ENCODE data around the gene RTL10. TPM values are rescaled to one million over a fixed set of nuclear protein-coding genes. Genes with fewer than 3 reads are reported as not detected.
A peak's percentile ranks its signal among the peaks of the same experiment; 100 is the strongest.

Gene RTL10
- total RNA-seq, 2 donors from 2014 or later: 20.6 to 22.2 TPM

DNA sequence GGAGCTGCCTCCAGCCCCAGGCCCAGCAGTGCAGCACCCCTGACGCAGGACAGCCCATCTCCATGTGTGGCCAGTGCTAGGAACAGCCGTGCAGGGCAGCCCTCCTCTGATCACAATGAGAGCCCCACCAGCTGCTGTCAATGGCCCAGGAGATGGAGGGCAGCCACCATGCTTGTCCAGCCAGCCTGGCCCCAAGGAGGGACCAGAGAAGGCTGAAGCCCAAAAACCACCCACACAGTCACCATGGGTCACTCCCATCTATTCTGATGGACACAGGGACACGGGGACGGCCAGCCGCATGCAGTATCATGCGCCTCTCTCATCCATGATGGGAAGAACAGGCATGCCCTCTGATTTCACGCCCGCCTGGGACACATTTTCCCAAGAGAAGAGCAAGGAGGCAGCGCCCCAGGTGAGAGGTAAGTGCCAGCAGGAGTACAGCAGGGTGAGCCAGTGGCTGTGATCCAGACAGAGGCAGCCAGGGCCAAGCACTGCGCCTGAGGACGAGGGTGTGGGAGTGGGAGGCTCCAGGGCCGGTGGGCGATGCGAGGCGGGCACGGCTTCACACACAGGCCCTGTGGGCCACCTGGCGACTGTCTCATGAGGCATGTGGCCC lies 33.6 kb upstream of the RTL10 start:
- Histone ChIP-seq H3K27ac (ENCODE audit: low read depth, low read length) (no peak overlapping the region), H3K9ac (ENCODE audit: extremely low read depth, low read length, poor library complexity, severe bottlenecking) (no peak overlapping the region)
- no peak overlapping the region for H3K27ac Mint-ChIP-seq

DNA sequence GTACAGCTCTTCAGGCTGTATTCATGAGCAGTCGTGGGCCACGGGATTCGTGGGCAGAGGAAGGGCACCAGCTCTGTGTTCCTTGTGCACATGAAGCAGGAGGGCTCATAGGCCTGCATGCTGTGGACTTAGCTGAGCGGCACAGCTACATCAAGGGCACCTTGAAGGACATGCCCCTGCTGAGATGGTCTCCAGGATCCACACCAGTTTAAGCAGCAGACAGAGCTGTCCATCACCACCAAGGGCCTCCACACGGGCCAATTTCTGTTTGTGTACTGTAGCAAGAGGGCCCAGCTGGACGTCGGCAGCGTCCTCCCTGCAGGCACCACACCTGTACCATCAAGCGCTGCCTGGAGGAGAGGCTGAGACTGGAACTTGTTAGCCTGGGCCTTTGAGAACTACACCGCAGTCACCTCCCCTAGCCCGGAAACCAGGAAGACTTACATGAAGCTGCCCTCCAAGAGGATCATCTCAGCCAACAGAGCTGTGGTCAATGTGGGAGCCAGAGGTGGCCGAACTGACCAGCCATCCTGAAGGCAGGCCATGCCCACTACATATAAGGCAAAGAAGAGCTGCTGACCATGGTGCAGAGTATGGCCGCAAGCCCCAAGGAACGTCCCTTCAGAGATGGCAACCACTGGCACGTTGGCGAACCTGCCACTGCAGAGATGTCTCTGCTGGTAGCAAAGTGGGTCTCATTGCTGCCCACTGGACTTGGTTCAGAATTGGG lies 32.7 kb upstream of the RTL10 start:
- Histone ChIP-seq H3K27me3 (ENCODE audit: control insufficient read depth, insufficient read depth, low read length, poor library complexity, severe bottlenecking) (peaks cover 18% of the 10 kb centered on the region), H3K4me1 (ENCODE audit: control insufficient read depth, insufficient read depth, low read length) (peaks cover 18% of the 10 kb centered on the region), H3K36me3 (ENCODE audit: control insufficient read depth, insufficient read depth, low read length) (no peaks in the 10 kb centered on the region), H3K27ac (ENCODE audit: low read depth, low read length) (no peak overlapping the region), H3K9ac (ENCODE audit: extremely low read depth, low read length, poor library complexity, severe bottlenecking) (no peak overlapping the region), H3K9me3 (ENCODE audit: control insufficient read depth, low read length) (no peaks in the 10 kb centered on the region), H3K4me3 (ENCODE audit: low read length) (no peak overlapping the region)
- peaks cover 16% of the 10 kb centered on the region for H3K4me1 Mint-ChIP-seq
- WGBS, 2 experiments (ENCODE audit: insufficient coverage in 1 of 2, insufficient read length in 1 of 2): 94 to 96% methylated on average over 13 to 16 of the region's 16 CpGs
- TF ChIP-seq, protein P1, sequence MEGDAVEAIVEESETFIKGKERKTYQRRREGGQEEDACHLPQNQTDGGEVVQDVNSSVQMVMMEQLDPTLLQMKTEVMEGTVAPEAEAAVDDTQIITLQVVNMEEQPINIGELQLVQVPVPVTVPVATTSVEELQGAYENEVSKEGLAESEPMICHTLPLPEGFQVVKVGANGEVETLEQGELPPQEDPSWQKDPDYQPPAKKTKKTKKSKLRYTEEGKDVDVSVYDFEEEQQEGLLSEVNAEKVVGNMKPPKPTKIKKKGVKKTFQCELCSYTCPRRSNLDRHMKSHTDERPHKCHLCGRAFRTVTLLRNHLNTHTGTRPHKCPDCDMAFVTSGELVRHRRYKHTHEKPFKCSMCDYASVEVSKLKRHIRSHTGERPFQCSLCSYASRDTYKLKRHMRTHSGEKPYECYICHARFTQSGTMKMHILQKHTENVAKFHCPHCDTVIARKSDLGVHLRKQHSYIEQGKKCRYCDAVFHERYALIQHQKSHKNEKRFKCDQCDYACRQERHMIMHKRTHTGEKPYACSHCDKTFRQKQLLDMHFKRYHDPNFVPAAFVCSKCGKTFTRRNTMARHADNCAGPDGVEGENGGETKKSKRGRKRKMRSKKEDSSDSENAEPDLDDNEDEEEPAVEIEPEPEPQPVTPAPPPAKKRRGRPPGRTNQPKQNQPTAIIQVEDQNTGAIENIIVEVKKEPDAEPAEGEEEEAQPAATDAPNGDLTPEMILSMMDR (conservative IDR thresholded peaks at IDR 0.05): no peak
- peaks cover 21% of the 10 kb centered on the region for H3K27me3 Mint-ChIP-seq (ENCODE audit: insufficient read depth)
- H3K36me3 Mint-ChIP-seq (ENCODE audit: low read depth): no peaks in the 10 kb centered on the region
- no peak overlapping the region for H3K4me3 Mint-ChIP-seq
- no peak overlapping the region for H3K27ac Mint-ChIP-seq
- no peaks in the 10 kb centered on the region for H3K9me3 Mint-ChIP-seq
- peak; percentile 35 for DNase-seq

More for the DNA sequence above, 33.6 kb upstream of the RTL10 start:
- Mint-ChIP-seq H3K9me3 (no peaks in the 10 kb centered on the region), H3K4me3 (no peak overlapping the region), H3K4me1 (peaks cover 16% of the 10 kb centered on the region), H3K36me3 (ENCODE audit: low read depth) (no peaks in the 10 kb centered on the region), H3K27me3 (ENCODE audit: insufficient read depth) (peaks cover 28% of the 10 kb centered on the region)
- whole genome bisulfite sequencing, 2 experiments (ENCODE audit: insufficient coverage in 1 of 2, insufficient read length in 1 of 2): 91 to 96% methylated on average over 14 to 17 of the region's 17 CpGs
- Histone ChIP-seq H3K4me3 (ENCODE audit: low read length) (no peak overlapping the region), H3K36me3 (ENCODE audit: control insufficient read depth, insufficient read depth, low read length) (no peaks in the 10 kb centered on the region), H3K9me3 (ENCODE audit: control insufficient read depth, low read length) (no peaks in the 10 kb centered on the region), H3K4me1 (ENCODE audit: control insufficient read depth, insufficient read depth, low read length) (peaks cover 19% of the 10 kb centered on the region), H3K27me3 (ENCODE audit: control insufficient read depth, insufficient read depth, low read length, poor library complexity, severe bottlenecking) (peaks cover 26% of the 10 kb centered on the region)
- no peak for DNase-seq
- TF ChIP-seq, protein P1 (conservative IDR thresholded peaks at IDR 0.05): no peak

DNA sequence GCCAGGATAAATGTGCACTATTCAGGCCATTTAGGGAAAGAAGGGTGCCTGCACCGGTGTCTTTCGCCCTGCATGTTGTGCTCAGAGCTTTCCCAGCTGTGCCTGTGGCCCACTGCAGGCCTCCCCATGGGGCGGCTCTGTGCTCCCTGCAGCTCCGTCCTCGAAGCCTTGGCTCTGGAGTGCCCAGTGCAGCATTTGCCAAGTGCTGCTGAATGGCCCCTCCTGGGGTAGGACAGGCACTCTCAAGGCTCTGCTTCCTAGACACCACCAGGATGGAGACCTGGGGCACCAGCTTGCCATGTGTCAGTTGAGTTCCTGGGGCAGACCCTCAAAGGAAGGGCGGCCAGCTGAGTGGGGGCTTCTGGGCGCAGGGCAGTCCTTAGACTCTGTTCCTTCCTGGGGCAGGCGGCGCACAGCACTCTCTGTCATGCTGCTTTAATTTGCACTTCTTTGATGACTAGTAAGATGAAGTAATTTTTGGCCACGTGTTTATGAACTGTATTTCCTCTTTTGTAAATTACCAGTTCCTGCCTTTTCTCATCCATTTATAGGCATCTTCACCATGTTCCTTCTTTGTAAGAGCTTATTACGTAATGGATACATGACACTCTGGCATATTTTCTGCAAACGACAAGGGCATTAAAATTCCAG lies 32.1 kb upstream of the RTL10 start:
- peaks cover 15% of the 10 kb centered on the region for H3K27me3 Mint-ChIP-seq (ENCODE audit: insufficient read depth)

More for the DNA sequence above, 32.1 kb upstream of the RTL10 start:
- no peak overlapping the region for H3K4me3 ChIP-seq (ENCODE audit: low read length)
- Mint-ChIP-seq H3K4me1 (peaks cover 13% of the 10 kb centered on the region), H3K4me3 (no peak overlapping the region), H3K27ac (no peak overlapping the region), H3K36me3 (ENCODE audit: low read depth) (no peaks in the 10 kb centered on the region), H3K9me3 (no peaks in the 10 kb centered on the region)
- no peak overlapping the region for H3K27ac ChIP-seq (ENCODE audit: low read depth, low read length)
- H3K27me3 ChIP-seq (ENCODE audit: control insufficient read depth, insufficient read depth, low read length, poor library complexity, severe bottlenecking): peaks cover 13% of the 10 kb centered on the region
- H3K9ac ChIP-seq (ENCODE audit: extremely low read depth, low read length, poor library complexity, severe bottlenecking): no peak overlapping the region
- DNase-seq: peak; percentile 39
- H3K4me1 ChIP-seq (ENCODE audit: control insufficient read depth, insufficient read depth, low read length): peaks cover 12% of the 10 kb centered on the region
- H3K9me3 ChIP-seq (ENCODE audit: control insufficient read depth, low read length): no peaks in the 10 kb centered on the region
- no peaks in the 10 kb centered on the region for H3K36me3 ChIP-seq (ENCODE audit: control insufficient read depth, insufficient read depth, low read length)
- WGBS, 2 experiments (ENCODE audit: insufficient coverage in 1 of 2, insufficient read length in 1 of 2): 80 to 84% methylated on average over 11 to 12 of the region's 12 CpGs
- TF ChIP-seq, protein P1 (conservative IDR thresholded peaks at IDR 0.05): no peak
